Measurements from ENCODE around the gene FCGR2B.

Gene FCGR2B

GRCh38 chr1:161725908-161726472 is 63.0 kb downstream of the FCGR2B start:
- TF ChIP-seq ZNF565 (CRISPR knock-in tag; conservative IDR thresholded peaks at IDR 0.05; ENCODE audit: low read depth) (no peak), SNAI2 (CRISPR knock-in tag; IDR thresholded peaks at IDR 0.05) (no peak), RARB (CRISPR knock-in tag; IDR thresholded peaks at IDR 0.05) (0 out of 2 replicates have a peak, but pooled peaks have one; percentile 43), POU6F1 (CRISPR knock-in tag; IDR thresholded peaks at IDR 0.05; ENCODE audit: borderline replicate concordance, low read depth) (no peak), ZFP30 (CRISPR knock-in tag; IDR thresholded peaks at IDR 0.05) (no peak)
- TF ChIP-seq, protein P1, sequence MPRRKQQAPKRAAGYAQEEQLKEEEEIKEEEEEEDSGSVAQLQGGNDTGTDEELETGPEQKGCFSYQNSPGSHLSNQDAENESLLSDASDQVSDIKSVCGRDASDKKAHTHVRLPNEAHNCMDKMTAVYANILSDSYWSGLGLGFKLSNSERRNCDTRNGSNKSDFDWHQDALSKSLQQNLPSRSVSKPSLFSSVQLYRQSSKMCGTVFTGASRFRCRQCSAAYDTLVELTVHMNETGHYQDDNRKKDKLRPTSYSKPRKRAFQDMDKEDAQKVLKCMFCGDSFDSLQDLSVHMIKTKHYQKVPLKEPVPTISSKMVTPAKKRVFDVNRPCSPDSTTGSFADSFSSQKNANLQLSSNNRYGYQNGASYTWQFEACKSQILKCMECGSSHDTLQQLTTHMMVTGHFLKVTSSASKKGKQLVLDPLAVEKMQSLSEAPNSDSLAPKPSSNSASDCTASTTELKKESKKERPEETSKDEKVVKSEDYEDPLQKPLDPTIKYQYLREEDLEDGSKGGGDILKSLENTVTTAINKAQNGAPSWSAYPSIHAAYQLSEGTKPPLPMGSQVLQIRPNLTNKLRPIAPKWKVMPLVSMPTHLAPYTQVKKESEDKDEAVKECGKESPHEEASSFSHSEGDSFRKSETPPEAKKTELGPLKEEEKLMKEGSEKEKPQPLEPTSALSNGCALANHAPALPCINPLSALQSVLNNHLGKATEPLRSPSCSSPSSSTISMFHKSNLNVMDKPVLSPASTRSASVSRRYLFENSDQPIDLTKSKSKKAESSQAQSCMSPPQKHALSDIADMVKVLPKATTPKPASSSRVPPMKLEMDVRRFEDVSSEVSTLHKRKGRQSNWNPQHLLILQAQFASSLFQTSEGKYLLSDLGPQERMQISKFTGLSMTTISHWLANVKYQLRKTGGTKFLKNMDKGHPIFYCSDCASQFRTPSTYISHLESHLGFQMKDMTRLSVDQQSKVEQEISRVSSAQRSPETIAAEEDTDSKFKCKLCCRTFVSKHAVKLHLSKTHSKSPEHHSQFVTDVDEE (CRISPR knock-in tag; IDR thresholded peaks at IDR 0.05), result no peak
- peak; percentile 67 for ATAC-seq

DNA sequence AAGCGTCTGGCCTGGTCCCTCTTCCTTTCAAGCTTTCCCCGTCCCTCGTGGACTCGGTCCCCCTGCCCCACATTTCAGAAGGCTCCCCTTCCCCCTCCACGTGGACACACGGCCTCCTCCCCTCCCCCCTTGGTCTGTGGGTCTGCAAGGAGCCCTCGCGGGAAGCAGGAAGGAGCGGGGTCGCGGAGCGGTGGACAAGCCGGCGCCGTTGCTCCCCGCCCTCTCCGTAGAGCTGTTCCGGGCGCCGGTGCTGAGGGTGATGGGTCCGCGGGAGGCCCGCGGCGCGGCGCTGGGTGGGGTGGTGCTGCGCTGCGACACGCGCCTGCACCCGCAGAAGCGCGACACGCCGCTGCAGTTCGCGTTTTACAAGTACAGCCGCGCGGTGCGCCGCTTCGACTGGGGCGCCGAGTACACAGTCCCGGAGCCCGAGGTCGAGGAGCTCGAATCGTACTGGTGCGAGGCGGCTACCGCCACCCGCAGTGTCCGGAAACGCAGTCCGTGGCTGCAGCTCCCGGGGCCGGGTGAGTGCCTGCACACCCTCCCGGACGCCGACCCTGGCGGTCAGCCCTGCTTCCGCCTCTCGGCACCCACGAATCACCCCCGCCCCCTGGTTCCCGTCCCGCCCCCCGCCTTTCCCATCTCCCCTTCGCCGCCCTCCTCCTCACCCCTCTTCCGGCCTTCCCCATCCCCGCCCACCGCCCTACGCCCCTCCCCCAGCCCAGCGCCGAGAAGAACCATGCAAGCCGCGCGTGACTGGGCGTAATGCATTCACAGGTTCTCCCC is 63.7 kb downstream of the FCGR2B start:
- peak; percentile 78 for ATAC-seq
- TF ChIP-seq OSR1 (CRISPR knock-in tag; IDR thresholded peaks at IDR 0.05) (no peak), ZFP30 (CRISPR knock-in tag; IDR thresholded peaks at IDR 0.05) (no peak), ARNTL (CRISPR knock-in tag; IDR thresholded peaks at IDR 0.05; ENCODE audit: borderline replicate concordance, low read depth) (no peak), ZC3H10 (CRISPR knock-in tag; IDR thresholded peaks at IDR 0.05) (no peak), SNAI2 (CRISPR knock-in tag; IDR thresholded peaks at IDR 0.05) (no peak), PPARA (CRISPR knock-in tag; IDR thresholded peaks at IDR 0.05; ENCODE audit: borderline replicate concordance) (no peak), TOX (CRISPR knock-in tag; IDR thresholded peaks at IDR 0.05; ENCODE audit: borderline replicate concordance) (no peak), ZNF565 (CRISPR knock-in tag; conservative IDR thresholded peaks at IDR 0.05; ENCODE audit: low read depth) (no peak), CSDC2 (CRISPR knock-in tag; IDR thresholded peaks at IDR 0.05) (no peak), RARB (CRISPR knock-in tag; IDR thresholded peaks at IDR 0.05) (no peak), ESRRG (CRISPR knock-in tag; IDR thresholded peaks at IDR 0.05) (no peak)
- TF ChIP-seq, protein P1 (CRISPR knock-in tag; IDR thresholded peaks at IDR 0.05), result no peak
- TF ChIP-seq, protein P2, sequence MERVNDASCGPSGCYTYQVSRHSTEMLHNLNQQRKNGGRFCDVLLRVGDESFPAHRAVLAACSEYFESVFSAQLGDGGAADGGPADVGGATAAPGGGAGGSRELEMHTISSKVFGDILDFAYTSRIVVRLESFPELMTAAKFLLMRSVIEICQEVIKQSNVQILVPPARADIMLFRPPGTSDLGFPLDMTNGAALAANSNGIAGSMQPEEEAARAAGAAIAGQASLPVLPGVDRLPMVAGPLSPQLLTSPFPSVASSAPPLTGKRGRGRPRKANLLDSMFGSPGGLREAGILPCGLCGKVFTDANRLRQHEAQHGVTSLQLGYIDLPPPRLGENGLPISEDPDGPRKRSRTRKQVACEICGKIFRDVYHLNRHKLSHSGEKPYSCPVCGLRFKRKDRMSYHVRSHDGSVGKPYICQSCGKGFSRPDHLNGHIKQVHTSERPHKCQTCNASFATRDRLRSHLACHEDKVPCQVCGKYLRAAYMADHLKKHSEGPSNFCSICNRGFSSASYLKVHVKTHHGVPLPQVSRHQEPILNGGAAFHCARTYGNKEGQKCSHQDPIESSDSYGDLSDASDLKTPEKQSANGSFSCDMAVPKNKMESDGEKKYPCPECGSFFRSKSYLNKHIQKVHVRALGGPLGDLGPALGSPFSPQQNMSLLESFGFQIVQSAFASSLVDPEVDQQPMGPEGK (CRISPR knock-in tag; IDR thresholded peaks at IDR 0.05; ENCODE audit: borderline replicate concordance), result no peak

DNA sequence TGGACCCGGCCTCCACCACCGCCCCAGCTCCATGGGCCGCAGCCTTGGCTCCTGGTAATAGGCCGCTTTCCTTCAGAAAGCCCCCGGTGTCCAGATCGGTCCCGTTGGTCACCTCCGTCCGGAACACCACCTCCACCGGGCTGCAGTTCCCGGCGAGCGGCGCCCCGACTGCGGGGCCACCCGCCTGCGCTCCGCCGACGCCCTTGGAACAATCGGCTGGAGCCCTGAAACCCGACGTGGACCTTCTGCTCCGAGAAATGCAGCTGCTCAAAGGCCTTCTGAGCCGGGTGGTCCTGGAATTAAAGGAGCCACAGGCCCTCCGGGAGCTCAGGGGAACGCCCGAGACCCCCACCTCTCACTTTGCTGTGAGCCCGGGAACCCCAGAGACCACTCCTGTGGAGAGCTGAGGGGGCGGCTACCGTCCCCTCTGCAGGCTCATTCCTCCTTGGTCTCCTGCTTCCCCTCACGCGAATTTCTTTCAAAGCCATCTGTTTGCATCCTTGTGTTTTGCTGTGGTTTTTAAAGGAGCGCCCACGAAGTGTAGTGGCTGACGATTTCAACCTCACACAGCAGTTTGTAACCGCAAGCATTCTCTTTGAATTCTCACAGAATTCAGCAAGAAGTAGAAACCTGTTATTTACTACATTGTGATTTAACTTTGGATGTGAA is 64.4 kb downstream of the FCGR2B start:
- 0 out of 3 replicates have a peak, but pooled peaks have one; percentile 0 for ATAC-seq
- TF ChIP-seq ZNF70 (CRISPR knock-in tag; IDR thresholded peaks at IDR 0.05) (no peak), ZFP3 (CRISPR knock-in tag; IDR thresholded peaks at IDR 0.05) (no peak), OSR1 (CRISPR knock-in tag; IDR thresholded peaks at IDR 0.05) (no peak), ARNTL (CRISPR knock-in tag; IDR thresholded peaks at IDR 0.05; ENCODE audit: borderline replicate concordance, low read depth) (no peak), GLIS3 (CRISPR knock-in tag; IDR thresholded peaks at IDR 0.05) (no peak), TCF4 (CRISPR knock-in tag; IDR thresholded peaks at IDR 0.05; ENCODE audit: borderline replicate concordance) (no peak), TOX (CRISPR knock-in tag; IDR thresholded peaks at IDR 0.05; ENCODE audit: borderline replicate concordance) (no peak), POU6F1 (CRISPR knock-in tag; IDR thresholded peaks at IDR 0.05; ENCODE audit: borderline replicate concordance, low read depth) (no peak), ZC3H10 (CRISPR knock-in tag; IDR thresholded peaks at IDR 0.05) (no peak), ZFP30 (CRISPR knock-in tag; IDR thresholded peaks at IDR 0.05) (no peak), CSDC2 (CRISPR knock-in tag; IDR thresholded peaks at IDR 0.05) (no peak), ISL1 (CRISPR knock-in tag; IDR thresholded peaks at IDR 0.05) (no peak)
- TF ChIP-seq, protein P2 (CRISPR knock-in tag; IDR thresholded peaks at IDR 0.05; ENCODE audit: borderline replicate concordance), result no peak

All from SK-N-SH treated with all-trans-retinoic acid at 6 μM for 48 hours (cell line).